HTR-8/SVneo (cell line): ENCODE measurements around the gene NCF4.

Experiments used
- DNase-seq: peaks from one replicate; pipeline ENCODE4 v3.0.0; 2011; ENCODE audit warnings: low spot score, mixed read lengths; ENCODE audit not compliant: insufficient read length
- FAIRE-seq: peaks from 2 replicates; lab custom pipeline; 2011; peaks lifted over from hg19 to GRCh38; lab: Jason Lieb, UNC

Gene NCF4

DNA sequence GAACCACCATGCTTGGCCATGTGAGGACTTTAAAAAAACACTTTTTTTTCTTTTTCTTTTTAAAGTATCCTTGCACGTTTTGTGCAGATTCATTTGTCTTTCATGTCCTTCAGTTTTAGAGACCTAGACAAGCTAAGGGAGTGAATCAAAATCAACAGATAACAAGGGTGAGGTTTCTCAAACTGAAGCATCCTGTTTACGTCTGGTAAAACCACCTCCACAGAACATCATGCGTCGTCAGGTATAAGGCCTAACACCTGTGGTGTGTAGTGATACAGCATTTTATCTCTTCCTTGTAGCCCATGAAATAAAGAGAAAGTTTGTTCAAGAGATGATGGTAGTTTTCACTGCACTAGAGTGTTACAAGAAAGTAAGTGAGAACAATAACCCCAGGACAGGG, 26.4 kb downstream of the NCF4 start:
- no peak for FAIRE-seq
- no peak for DNase-seq

DNA sequence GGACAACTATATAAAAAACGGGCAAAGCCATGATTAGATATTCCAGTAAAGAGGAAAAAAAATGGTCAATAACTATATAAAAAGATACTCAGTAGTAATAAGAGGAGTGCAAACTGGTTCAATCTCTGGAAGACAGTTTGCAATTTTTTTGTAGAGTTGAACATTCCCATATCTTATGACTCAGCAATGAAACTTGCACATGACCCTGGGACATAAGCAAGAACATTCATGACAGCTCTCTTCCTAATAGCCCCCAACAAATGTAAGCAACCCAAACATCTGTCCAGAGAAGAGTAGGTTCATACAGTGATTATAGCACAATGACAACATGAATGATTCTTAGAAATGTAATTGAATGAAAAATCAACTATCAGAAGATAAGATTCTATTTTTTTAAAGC, 30.8 kb downstream of the NCF4 start:
- FAIRE-seq (no peak), DNase-seq (no peak)

DNA sequence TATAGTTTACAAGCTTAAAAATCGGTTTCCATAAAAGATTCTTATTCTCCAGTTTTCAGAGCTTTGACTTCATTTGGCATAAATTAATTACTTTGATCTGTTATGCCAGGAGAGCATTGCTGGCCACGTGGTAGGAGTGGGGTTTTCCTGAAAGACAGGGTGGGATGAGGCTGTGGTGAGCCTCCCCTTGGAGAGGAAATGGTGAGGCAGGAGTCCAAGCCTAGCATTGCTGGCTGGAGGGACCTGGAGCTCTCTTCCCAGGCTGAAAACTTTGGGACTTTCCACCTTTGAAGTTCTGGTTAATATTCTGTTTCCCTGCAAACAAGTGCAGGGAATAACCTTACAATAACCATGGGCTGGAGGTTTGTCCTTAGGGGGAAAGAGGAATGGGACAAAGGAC, 31.5 kb downstream of the NCF4 start:
- DNase-seq = no peak
- FAIRE-seq = no peak

DNA sequence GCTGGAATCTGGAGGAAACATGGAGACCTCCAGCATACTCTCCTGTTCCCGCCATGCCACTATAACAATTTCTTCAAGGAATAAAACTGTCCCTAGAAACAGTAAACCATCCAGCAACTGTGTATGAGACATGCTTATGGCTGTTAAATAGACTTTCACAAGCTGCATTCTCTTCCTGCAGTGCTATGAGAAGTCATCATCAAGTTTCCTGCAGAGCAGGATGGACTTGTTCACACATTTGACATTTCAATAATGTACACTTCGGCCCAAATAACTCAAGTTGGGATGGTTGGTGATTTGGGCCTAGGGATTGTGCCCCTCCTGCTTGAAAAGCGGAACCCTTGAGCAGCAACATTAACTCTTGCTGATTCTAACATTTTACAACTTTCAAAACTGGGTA, 32.5 kb downstream of the NCF4 start:
- DNase-seq (no peak), FAIRE-seq (no peak)

DNA sequence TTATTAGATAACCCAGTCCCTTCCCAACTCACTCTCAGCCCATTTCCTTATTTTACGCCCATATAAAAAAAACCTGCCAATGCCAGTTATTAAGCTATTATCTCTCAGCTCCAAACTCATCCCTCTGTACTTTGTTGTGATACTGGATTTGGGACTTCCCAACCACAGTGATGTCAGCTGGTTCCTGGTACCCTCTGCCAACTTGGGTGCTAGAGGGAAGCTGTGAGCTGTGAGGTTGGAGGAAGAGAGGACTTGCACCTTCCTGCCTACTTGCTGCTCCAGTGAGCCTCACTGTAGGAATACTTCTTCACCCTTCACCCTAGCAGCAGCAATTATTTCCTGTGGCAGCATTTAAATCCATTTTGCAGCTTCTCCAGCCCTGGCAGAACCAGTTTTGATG, 33.5 kb downstream of the NCF4 start:
- FAIRE-seq = no peak
- no peak for DNase-seq

DNA sequence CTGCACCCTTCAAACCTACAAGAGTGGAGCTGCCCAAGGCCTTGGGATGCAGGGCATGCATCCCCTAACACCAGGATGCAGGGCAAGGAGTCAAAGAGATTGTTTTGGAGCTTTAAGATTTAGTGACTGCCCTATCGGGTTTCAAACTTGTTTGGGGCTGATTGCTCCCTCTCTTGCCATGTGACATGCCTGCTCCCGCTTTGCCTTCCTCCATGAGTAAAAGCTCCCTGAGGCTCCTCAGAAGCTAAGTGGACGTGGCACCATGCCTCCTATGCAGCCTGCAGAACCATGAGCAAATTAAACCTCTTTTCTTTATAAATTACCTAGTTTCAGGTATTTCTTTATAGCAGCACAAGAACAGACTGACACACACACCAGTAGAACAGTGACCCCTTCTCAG, 36.8 kb downstream of the NCF4 start:
- DNase-seq (no peak), FAIRE-seq (no peak)

DNA sequence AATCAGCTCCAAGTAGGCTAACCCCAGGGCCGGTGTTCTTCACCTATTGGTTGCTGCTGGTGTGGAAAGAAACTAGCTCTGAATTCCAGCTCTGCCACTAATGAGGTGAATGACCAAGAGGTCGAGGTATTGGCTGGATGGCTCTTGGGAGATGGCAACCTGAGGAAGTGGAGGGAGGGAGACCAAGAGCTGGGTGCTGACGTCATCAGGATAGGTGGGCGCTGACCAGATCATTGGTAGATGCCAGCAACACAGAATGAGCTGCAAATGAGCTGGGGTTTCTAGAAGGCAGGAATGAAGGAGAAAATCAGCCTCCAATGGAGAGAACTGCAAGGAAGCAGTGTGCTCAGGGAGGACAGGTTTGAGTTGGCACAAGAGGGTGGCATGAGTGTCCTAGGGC, 37.9 kb downstream of the NCF4 start:
- DNase-seq = no peak
- no peak for FAIRE-seq

DNA sequence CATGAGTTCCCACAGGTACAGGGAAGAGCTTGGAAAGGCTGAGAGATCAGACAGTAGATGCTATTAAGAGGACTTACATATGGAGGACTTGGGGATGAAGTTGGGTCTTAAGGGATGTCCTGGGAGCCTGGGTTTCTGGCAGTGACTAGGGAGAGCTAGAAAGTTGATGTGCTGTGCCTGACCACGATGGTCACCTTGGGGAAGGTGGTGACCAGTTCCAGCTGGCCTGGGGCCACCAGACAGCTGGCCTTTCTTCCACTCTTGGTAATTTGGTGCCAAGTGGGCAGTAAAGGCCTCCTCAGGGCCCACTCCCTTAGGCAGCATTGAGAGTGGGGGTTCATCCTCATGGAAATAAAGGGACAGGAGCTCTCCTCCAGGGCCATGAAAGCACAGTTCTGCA, 38.7 kb downstream of the NCF4 start:
- FAIRE-seq = no peak

DNA sequence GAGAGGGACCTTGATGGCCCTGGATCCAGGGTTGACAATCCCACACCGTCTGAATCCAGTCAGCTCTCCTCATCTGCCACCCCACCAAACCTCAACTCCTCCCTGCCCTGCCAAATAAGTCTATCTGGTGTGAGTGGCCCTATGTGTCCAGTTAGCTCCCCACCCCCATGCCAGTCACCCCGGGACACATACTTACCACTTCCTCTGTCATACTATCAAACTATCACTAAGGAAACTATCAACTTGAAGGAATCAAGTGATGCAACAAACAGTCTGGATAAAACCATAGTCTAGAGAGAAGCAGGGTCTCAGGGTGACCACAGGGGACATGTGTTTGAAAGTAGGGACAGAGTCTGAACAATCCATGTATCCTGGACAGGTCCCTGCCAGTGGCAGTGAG, 39.4 kb downstream of the NCF4 start:
- DNase-seq (no peak), FAIRE-seq (no peak)

More for the DNA sequence above, 38.7 kb downstream of the NCF4 start:
- no peak for DNase-seq

DNA sequence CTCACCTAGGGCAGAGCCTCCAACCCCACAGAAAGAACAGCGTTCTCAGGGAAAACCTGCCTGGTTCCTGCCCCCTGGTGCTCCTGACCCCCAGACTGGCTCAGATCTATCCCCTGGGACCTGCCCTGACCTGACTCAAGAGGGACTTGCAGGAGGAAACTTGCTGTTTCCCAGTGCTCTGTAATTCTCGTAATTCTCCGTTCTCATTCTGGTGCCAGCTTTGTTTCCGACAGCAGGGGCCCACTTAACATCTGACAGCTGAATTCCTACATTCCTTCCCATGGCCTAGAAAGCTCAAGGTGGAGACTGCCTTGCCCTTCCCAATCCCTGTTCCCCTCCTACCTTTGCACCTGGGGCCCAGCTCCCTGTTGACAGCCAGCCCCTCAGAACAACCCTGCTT, 40.1 kb downstream of the NCF4 start:
- DNase-seq (no peak), FAIRE-seq (no peak)

DNA sequence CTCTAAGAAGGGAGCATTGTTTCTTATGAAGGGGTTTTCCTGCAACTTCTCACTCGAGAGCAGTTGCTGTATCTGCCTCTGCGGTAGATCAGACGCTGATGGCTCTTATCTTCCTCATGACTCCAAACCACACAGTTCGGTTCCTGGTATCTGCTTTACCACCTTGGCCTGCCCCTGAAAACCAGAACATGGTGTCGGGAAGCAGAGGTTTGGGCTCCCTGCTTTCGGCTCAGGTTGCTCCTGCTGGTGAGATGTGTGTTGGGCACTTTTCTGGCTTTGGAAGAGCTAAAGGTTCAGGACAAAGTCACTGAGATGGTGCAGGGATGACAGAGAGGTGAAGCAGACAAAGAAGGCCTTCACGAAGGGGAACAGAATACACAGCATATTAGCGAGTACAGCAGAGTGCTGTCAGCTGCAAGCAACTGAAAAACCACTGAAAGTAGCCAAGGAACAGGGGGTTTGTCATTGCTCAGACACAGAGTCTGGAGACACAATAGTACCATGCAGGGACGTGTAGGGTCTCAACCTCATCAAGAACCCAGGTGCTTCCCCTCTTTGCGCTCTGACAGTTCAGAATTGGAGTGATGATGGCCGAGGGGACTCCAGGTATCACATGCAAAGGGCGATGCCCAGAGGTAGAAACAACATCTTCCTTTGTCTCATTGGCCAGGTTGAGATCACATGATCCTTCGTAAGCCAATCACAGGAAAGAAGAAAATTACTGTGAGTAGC, 40.8 kb downstream of the NCF4 start:
- DNase-seq (no peak), FAIRE-seq (peak; percentile 9)

DNA sequence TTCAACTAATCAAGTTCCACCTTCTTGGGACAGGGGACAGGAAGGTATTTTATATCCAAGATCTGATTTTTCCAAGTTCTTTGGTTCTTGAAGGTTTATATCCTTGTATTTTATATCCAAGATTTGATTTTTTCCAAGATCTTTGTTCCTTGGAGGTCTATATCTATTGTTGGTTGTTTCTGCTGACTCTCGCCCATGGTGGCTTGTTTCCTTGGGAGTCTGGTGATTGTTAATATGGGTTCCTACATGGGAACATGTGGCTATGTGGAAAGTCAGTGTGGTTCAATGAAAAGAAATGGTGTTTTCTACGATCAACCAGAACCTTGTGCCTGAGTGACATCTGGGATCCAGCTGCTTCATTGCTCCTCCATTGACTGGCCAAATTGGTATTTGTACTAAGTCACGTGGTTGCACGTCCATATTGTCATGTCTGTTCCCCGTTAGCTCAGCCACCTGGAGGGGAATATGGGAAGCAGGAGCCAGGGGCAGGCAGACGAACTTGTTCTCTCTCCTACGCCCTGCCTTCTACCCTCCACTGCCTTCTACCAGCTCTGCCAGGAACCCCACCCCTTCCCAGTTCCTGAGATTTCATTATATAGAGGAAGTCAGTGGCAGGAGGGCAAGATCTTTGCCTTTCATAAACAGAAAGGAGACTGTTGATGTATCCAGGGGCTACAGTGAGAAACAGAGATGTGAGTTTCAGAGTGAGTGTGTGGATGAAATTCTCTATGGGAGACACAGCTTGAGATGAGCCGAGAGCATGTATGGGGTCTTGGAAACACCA, 41.5 kb downstream of the NCF4 start:
- DNase-seq (no peak), FAIRE-seq (no peak)

DNA sequence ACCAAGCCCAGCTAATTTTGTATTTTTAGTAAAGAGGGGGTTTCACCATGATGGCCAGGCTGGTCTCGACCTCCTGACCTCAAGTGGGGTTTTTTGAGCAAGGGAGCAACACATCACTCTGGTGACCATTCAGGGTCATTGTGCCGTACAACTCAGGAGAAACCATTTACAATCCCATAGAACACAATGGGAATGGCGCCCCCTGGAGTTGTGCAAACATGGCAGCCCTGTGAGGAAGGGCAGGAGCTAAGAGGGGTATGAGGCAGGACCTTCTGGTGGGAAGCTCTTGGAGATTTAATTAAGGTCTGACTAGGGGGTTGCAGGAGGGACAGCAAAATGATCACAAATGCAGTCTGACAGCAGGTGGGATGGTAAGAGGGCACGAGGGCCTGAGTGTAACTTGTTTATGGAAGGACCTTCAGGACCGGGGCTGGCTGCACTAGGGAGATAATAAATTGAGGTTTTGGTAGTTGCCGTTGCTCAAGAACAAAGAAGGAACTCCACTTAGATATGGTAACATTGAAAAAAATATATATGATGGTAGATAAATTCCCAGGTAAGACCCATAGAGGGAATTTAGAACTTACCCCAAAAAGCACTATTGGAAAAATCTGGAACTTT, 43.6 kb downstream of the NCF4 start:
- no peak for FAIRE-seq
- no peak for DNase-seq

DNA sequence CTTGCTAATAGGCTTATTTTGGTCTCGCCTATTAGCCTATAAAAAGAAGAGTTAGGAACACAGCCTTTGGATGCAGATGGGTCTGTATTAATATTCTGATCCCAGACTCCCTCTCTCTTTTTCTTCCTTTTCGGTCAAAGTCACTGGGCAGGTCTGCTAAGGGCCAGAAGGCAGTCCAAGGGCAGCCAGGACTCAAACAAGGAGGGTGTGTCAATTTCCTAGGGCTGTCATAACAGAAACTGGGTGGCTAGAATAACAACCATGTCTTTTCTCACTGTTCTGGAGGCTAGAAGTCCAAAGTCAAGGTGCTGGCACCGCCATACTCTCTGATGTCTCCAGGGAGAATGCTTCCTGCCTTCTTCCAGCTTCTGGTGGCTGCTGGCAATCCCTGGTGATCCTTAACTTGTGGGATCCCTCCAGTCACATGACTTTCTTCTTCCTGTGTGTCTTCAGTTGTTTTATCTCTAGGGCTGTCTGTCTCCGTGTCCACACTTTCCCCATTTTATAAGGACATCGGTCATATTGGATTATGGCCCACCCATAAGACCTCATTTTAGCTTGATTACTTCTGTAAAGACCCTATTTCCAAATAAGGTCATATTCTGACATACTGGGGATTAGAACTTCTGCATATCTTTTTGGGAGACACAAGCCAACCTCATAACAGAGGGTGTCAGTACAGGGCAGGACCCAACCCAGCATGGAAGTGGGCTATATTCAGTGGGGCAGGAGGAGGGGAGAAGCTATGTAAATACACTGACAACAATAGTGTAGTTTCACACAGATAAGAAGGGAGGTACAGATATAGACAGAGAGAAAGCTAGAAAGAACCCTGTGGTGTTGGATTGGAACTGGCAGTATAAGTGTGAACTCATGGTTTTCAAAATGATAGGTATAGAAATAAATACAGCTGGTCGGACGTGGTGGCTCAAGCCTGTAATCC, 46.7 kb downstream of the NCF4 start:
- no peak for FAIRE-seq
- no peak for DNase-seq

DNA sequence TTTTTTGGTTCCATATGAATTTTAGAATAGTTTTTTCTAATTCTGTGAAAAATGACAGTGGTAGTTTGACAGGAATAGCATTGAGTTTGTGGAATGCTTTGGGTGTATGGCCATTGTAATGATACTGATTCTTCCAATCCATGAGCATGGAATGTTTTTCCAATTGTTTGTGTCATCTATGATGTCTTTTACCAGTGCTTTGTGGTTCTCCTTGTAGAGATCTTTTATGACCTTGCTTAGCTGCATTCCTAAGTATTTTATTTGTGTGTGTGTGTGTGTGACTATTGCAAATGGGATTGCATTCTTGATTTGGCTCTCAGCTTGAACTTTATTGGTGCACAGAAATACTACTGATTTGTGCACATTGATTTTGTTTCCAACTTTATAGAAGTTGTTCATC, 49.7 kb downstream of the NCF4 start:
- FAIRE-seq = no peak
- DNase-seq = no peak

DNA sequence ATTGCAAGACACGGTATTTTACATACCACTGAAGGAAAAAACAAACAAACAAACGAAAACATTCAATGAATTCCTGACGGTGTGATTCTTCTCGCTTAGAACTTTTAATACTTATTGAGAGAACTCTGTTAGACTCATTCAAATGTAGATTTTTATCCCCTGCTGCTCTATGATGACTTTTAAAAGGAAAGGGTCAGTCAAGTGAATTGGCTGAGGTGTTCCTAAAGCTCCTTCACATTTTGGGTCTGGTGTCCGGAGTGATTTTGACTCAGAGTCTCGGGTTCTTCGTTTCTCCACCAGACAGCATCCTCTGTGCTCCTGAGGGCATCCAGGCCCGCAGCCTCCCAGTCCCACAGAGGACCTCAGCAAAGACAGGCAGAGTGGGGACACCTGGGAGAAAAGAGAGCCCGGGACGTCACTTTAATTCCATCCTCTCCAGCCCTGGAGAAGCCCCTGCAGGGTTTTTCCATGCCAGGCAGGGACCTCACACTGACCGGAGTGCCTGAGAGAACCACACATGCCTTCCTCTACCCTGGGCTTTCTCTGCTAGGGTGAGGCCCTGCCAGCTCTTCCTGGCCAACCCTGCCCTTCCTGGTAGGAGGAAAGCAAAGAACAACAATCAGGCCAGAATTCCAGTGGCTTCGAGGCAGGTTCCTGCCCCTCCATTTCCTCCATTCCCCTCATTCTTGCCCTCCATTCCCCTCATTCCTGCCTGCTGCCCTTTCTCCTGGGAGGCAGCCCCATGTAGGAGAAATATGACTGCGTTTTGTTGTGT, 51.3 kb downstream of the NCF4 start:
- FAIRE-seq (no peak), DNase-seq (no peak)

DNA sequence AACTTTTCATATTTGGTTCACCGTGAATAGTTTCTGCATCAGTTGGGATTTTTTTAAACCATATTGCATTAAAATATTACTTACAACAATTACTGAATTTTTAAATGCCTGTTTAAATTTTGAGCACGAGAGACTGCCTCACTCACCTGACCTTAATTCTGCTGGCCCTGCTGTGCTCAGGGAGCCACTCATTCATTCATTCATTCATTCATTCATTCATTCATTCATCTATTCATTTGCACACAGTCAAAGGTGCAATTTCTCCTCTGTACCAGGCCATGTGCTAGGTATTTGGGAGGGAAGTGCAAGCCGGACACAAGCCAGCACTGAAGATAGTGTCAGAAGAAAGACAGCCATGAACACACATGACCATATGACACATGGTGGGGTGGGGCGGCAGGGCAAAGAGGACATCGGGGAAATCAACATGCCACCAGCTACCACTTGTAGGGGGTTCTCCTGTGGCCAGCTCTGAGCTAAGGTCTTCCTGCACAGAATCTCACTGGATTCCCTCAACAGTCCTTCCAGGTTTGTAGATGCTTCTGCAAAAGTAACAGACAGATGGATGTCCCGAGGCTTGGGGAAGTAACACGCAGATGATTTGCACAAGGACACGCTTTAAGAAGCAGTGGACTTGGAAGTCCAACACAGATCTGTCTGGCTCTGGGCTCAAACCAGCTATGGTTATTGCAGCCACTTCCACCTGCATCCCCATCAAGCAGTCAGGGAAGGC, 52.1 kb downstream of the NCF4 start:
- DNase-seq (no peak), FAIRE-seq (no peak)

DNA sequence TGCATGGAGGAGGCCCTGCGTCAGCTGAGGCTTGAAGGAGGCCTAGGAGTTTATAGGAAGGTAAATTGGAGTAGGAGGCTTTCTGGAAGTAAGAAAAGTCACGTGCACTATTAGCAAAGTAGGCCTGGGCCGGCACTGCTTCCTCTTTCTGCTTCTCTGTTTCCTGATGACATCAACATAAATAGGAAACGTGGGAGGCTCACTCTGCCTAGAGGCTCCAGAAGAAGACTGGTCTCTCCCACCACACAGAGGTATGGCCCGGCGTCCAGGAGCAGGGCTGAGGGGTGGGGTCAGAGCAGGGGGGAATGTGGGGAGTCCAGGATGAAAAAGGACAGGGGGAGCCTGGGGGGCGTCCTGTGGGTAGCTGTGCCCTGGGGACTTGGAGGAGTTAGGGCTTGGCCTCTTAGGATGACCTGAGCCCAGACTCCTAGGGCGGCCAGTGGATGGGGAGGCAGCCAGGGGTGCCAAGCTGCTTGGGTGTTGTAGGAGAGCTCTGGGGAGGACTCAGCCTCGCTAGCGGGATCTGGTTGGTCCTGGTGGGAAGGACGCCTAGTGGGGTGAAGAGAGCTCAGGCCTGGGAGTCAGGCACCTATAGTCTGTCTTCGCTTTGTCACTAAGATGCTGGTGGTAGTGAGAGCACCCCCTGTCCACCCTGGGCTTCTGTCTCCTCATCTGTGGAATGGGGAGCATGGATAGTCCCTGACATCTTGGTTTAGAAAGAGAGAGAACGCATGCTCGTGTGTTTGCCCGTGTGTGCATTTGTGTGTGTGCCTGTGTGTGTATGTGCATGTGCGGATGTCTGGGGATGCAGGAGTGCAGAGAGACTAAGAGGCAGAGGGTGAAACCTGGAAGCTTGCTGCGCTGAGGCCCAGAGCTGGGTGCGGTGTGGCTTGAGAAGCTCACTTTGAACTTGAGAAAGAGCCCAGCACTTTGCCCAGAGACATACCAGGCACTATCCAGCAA, 52.9 kb downstream of the NCF4 start, which contains the start of gene CSF2RB:
TSS of gene CSF2RB (plus strand) at position 202 of the 963 bp plus-strand sequence. CDS start 8,580 bp downstream, outside the sequence.
- DNase-seq (no peak), FAIRE-seq (no peak)
